ENCODE measurements around the gene PET100. TPM values are rescaled to one million over a fixed set of nuclear protein-coding genes. Genes with fewer than 3 reads are reported as not detected.

The PET100 gene
- total RNA-seq, 1 donor from 2014 or later, result not detected

DNA sequence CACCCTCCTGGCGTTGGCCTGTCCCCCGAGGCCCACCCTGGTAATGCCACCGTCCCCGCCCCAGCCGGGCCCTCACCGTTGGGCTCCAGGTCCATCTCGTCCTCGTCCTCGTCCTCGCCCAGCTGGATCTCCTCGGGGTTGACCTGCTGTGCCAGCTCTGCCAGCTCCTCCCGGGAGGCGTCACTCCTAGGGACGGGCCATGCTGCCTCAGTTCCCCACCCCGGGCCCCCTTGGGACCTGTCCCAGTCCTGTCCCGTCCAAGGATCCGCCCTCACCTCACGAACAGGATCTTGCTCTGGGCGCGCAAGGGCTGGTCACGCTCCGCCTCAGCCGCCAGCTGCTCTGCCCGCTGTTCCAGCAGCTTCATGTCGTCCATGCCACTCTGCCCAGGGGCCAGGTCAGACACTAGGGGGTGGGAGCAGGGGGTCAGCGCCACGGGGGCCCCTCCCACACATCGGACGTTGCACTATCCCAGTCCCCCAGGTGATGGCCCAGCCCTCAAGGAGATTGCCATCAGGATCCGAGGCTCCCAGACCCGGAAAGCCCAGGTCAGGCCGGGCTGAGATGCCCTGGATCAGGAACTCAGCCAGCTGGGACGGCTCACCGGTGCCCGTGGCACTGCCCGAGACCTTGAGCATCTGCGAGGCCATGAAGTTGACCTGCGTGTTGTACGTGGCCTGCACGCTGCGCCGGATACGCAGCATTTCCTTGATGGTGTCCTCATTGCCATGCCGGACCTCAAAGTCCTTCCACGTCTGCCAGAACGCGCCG lies 9.7 kb upstream of the PET100 start:
- Histone ChIP-seq H3K27ac (no peak overlapping the region), H3K9me3 (no peaks in the 10 kb centered on the region), H3K4me3 (no peak overlapping the region), H3K36me3 (peaks cover 60 to 67% of the 10 kb centered on the region in 2 donors), H3K4me1 (no peaks in the 10 kb centered on the region), H3K27me3 (no peaks in the 10 kb centered on the region)
- DNase-seq (ENCODE audit: low spot score in 2 of 2), result no peak
- TF ChIP-seq, protein P1, sequence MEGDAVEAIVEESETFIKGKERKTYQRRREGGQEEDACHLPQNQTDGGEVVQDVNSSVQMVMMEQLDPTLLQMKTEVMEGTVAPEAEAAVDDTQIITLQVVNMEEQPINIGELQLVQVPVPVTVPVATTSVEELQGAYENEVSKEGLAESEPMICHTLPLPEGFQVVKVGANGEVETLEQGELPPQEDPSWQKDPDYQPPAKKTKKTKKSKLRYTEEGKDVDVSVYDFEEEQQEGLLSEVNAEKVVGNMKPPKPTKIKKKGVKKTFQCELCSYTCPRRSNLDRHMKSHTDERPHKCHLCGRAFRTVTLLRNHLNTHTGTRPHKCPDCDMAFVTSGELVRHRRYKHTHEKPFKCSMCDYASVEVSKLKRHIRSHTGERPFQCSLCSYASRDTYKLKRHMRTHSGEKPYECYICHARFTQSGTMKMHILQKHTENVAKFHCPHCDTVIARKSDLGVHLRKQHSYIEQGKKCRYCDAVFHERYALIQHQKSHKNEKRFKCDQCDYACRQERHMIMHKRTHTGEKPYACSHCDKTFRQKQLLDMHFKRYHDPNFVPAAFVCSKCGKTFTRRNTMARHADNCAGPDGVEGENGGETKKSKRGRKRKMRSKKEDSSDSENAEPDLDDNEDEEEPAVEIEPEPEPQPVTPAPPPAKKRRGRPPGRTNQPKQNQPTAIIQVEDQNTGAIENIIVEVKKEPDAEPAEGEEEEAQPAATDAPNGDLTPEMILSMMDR (IDR thresholded peaks at IDR 0.05), result no peak
- intact Hi-C loops (cut with DNase I), result no loop called here

DNA sequence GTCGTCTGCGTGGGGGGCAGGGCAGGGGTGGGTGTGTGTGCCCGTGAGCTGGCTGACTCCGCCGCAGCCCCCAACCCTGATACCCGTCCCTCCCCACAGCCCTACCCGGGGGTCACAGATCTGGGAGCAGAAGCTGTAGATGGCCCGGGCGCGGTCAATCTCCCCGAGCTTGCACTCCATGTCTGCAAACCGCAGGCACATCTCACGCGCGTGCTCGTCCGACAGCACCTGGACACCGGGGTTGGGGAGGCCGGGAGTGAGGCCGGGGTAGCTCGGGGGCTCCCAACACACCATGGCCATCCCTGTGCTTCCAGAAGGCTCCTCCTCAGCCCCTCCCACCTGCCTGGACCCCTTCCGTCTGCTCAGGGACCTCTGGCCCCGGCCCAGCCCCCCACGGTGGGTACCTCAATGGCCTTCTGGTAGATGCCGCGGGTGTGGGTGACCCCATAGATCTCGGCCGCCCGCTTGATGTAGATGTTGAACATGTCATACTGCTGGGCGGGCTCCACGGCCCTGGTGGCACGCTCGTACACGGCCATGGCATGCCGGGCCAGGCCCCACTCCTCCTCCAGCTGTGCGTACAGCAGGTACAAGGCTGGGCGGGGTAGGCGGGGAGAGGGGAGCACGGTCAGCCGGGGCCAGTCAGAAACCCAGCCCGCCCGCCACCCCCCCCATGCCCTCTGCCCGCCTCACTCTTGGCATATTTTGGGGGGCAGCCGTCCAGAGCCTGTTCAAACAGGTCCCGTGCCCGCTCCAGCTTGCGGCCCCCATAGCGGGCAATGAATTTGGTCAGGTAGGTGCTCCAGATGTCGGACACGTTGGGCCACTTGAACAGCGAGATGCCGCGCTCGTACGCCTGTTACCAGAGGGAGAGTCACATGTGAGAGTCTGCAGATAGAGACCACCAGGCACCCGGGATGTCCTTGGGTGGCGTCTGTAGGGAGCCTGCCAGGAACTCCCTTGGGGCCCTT lies 8.9 kb upstream of the PET100 start:
- intact Hi-C loops (cut with DNase I), result no loop called here
- Histone ChIP-seq H3K27ac (no peak overlapping the region), H3K9me3 (no peaks in the 10 kb centered on the region), H3K4me1 (no peaks in the 10 kb centered on the region), H3K27me3 (no peaks in the 10 kb centered on the region), H3K4me3 (no peak overlapping the region), H3K36me3 (peaks cover 69 to 76% of the 10 kb centered on the region in 2 donors)
- TF ChIP-seq, protein P1 (IDR thresholded peaks at IDR 0.05), result no peak
- DNase-seq (ENCODE audit: low spot score in 2 of 2), result no peak

DNA sequence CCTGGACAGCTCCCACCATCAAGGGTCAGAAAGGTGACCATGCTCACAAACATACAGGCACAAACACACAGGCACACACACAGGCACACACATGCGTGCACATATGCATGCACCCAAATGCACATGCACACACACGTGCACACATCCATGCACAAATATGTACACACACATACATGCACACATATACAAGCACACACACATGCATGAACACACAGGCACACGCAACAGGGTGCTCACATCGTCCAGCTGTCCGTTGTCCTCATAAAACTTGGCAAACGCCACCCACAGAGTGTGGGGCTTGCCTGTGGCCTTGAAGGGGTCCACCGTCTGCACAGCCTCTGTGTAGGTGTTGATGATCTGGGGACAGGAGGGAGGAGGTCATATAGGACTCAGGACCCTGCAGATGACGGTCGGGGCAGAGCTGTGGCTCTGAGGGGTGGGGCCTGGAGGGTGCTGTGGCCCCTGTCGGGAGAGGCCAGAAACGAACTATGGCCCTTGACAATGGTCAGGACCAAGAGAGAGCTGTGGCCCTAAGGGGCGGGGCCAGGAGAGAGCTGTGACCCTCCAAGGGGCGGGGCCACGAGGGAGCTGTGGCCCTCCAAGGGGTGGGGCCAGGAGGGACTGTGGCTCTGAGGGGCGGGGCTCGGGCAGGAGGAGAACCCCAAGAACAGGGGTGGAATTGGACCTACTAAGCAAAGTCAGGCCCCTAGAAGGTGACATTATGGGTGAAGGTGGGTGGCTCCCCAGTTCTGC lies 6.5 kb upstream of the PET100 start:
- Histone ChIP-seq H3K27me3 (no peaks in the 10 kb centered on the region), H3K36me3 (peaks cover 69 to 91% of the 10 kb centered on the region in 2 donors), H3K4me1 (peaks cover 0 to 9% of the 10 kb centered on the region in 2 donors), H3K9me3 (no peaks in the 10 kb centered on the region), H3K4me3 (no peak overlapping the region), H3K27ac (no peak overlapping the region)
- TF ChIP-seq, protein P1 (IDR thresholded peaks at IDR 0.05), result no peak
- no peak for DNase-seq (ENCODE audit: low spot score in 2 of 2)
- intact Hi-C loops (cut with DNase I), result no loop called here

DNA sequence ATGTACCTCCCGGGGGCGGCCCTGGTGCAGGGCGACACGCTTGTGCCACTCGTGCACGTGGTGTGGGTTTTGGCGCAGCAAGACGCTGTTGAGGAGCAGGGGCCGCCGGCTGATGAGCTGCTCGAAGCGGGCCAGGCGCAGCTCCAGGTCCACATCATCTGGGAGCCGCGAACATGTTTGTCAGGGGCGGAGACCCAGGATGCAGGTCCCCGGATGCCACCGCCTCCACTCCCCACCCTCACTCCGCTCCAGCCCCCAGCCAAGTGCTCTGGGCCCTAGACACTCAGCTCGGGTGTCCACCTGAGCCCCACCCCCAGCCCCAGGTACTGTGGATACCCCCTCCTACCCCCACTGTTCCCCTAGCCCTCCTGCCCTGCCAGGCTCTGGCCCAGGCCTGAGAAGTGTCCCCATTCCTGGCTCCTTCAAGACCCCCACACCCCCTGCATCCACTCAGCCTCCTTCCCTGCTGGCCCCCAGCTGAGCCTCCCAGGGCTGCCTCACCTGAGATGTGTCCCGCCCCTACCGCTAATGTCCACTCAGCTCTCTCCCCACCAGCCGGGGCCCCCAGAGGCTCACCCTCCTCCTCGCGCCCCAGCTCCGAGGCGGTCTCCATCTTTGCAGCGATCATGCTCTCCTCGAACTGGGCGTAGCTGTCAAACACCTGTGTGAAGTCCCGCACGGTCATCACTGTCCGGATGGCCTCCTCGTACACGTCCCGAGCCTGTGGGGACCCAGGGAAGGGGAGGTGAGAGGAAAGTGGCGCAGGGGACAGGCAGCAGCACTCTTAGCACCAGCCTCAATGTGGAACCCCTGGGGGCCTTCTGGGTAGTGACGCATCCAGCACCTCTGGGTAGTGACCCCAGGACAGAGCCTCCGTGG lies 5.6 kb upstream of the PET100 start:
- Histone ChIP-seq H3K27me3 (no peaks in the 10 kb centered on the region), H3K27ac (no peak overlapping the region), H3K4me3 (no peak overlapping the region), H3K4me1 (peaks cover 0 to 18% of the 10 kb centered on the region in 2 donors), H3K36me3 (peaks cover 69 to 82% of the 10 kb centered on the region in 2 donors), H3K9me3 (no peaks in the 10 kb centered on the region)
- TF ChIP-seq, protein P1 (IDR thresholded peaks at IDR 0.05), result no peak
- intact Hi-C loops (cut with DNase I), result no loop called here
- no peak for DNase-seq (ENCODE audit: low spot score in 2 of 2)
